Neural cell (in vitro differentiated cells): ENCODE data around the gene ZSCAN21.

Source experiments
- CTCF ChIP-seq: fragments of 450-650 bp; IDR thresholded peaks from 2 replicates; pipeline ENCODE4 v1.5.1; 2014; ENCODE audit warnings: antibody characterized with exemption, mild to moderate bottlenecking, moderate library complexity; ENCODE audit not compliant: poor library complexity, severe bottlenecking
- EP300 ChIP-seq: fragments of 450-650 bp; conservative IDR thresholded peaks from 2 replicates; pipeline ENCODE4 v1.6.1; 2014; ENCODE audit warnings: antibody characterized with exemption, mild to moderate bottlenecking, moderate library complexity; ENCODE audit not compliant: poor library complexity, severe bottlenecking
- EZH2 ChIP-seq: fragments of 200-600, 300-800 bp; shearing (Covaris generic), sonication (generic); IDR thresholded peaks from 2 replicates; pipeline ENCODE4 v1.6.1; 2014; ENCODE audit warnings: antibody characterized with exemption, low read length, borderline replicate concordance, mild to moderate bottlenecking; ENCODE audit not compliant: insufficient read depth, poor library complexity, severe bottlenecking
- POLR2AphosphoS5 ChIP-seq: IDR thresholded peaks from 2 replicates; pipeline ENCODE4 v1.6.1; 2012
- REST ChIP-seq: IDR thresholded peaks from 2 replicates; pipeline ENCODE4 v1.6.1; 2012; ENCODE audit warnings: borderline replicate concordance

GRCh38 chr7:100053215-100053614, 3.6 kb downstream of the ZSCAN21 start:
- TF ChIP-seq EP300 (no peak), CTCF (peak; percentile 32), POLR2AphosphoS5 (no peak), REST (no peak), EZH2 (no peak)
